NCI-H187 (cell line): ENCODE data around the gene IFI35.
"Not testable (repeated sequence)": the region's sequence is repeated elsewhere in the genome, so short reads cannot be mapped to it uniquely, and the experiment has no call there.

Experiments
- DNase-seq, 2 experiments: peaks; one replicate each; lab custom pipeline; 2025; lab: John Stamatoyannopoulos, UW

The IFI35 gene

DNA sequence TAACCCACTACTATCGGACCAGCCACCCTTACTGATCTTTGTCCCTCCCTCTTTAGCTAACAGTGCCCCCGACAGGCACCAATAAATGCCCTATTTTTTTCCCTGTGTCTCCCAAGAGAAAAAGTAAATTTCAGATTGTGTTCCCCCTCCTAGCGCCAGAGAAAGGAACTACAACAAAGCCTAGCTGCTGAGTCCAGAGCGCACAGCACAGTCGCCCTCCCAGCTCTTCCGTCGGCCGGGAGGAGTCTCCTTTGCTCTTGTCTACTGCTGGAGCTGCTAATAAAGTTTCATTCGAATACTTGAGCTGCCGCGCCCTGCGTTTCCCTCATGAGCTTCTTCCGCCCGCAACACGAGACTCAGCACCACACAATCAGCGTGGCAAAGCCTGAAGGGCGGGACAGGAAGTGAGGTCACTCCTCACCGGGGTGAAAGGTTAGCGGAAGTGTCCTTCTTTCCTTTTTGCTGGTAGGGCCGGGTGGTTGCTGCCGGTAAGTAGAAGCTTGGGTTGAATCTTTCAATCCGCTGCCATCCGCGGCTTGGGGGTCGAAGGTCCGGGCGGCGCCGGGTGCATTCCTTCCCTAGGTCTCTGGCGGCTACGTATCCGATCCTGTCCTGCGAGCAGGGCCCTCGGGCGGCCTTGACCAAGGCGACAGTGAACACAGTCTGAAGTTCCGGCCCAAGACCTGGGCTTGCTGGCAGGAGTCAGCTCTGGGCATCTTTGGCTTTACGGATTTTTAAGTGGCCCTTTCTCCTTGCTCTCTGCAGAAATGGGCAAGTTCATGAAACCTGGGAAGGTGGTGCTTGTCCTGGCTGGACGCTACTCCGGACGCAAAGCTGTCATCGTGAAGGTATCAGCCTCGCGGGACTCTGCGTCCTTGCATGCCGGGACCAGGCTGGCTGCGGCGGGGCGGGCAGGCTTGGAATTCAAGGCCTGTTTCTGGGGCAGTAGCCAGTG, 8.3 kb upstream of the IFI35 start, which contains the start of gene RPL27:
TSS of gene RPL27 (plus strand) at position 436 of the 955 bp plus-strand sequence. CDS start at position 768, 332 bp downstream.
- peak; percentile 96 to 98 for DNase-seq

DNA sequence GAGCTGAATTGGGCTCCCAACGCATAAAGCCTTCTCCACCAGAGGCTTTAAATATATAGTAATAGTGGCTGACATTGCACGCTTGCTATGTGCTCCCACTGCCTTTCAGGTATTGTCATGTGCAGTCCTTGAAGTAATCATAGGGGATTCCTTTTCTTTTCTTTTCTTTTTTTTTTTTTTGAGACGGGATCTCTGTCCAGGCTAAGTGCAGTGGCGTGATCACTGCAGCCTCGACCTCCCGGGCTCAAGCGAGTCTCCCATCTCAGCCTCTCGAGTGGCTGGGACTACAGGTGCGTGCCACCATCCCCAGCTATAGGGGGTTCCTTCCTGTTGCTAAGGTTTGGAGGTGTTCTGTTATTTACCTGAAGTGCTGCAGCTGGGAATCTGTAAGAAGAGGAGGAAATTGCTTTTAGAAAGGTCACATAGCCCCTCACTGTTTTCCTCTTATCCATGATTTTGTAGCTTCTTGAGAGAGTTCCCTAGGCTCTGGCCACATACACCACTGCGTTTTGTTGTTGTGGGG, 7.5 kb upstream of the IFI35 start:
- DNase-seq: no peak

DNA sequence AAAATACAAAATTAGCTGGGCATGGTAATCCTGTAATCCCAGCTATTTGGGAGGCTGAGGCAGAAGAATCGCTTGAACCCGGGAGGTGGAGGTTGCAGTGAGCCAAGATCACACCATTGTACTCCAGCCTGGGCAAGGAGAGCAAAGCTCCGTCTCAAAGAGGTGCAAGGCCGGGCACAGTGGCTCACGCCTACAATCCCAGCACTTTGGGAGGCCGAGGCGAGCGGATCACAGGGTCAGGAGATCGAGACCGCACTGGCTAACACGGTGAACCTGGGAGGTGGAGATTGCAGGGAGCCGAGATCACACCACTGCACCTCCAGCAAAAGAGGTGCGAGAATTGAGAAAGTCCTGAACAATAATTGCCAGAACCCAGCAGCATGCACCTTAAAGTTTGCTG, 5.7 kb upstream of the IFI35 start:
- not testable (repeated sequence) for DNase-seq

DNA sequence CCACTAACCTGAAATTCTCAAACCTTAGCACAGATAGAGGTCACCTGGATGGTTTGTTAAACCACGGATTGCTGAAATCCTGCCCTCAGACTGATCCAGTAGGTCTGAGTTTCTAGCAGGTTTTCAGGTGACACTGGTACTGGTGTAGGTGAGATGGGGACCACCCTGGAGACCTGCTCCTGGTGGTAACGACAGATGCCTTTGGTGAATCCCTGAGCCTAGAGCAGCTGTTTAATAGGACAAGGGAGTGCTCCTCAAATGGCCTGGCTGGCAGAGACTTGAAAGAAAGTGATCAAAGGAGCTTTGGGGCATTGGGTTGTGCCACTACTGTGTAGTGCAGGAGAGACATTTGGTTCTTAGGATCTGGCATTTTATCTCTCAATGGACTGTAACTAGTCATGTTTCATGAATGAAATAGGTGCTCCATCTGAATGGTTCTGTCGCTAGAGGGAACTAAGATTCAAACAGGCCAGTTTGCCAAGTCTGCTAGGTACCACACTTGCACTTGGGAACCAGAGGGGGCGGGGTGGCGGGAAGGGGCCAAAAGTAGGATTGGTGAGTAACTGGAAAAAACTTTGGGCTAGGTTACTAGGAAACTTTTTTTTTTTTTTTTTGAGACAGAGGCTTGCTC, 2.9 kb upstream of the IFI35 start:
- no peak for DNase-seq

DNA sequence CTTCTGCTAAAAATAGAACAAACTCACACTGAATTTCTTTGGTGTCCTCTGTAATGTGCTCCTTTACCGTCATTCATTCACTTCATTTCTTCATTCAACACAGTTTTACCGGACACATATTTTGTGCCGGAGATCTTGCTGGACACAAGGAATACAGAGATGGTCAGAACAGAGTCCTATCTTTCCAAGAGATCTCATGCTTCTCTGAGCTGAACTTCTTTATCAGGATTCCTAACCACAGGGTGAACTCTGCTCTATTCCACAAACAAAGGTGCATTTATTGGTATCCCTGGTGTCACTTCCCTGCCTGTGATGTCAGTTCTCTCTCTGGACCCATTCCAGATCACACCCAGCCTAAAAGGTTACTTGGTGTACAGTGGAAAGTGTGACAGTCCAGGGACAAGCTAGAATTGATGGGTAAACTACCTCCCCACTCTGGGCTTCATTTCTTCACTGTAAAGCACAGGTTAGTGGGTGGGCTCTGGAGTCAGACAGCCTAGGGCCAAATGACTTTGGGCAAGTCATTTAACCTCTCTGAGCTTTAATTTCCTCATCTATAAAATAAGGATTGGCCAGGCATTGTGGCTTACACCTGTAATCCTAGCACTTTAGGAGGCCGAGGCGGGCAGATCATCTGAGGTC, 4.2 kb downstream of the IFI35 start:
- no peak for DNase-seq

DNA sequence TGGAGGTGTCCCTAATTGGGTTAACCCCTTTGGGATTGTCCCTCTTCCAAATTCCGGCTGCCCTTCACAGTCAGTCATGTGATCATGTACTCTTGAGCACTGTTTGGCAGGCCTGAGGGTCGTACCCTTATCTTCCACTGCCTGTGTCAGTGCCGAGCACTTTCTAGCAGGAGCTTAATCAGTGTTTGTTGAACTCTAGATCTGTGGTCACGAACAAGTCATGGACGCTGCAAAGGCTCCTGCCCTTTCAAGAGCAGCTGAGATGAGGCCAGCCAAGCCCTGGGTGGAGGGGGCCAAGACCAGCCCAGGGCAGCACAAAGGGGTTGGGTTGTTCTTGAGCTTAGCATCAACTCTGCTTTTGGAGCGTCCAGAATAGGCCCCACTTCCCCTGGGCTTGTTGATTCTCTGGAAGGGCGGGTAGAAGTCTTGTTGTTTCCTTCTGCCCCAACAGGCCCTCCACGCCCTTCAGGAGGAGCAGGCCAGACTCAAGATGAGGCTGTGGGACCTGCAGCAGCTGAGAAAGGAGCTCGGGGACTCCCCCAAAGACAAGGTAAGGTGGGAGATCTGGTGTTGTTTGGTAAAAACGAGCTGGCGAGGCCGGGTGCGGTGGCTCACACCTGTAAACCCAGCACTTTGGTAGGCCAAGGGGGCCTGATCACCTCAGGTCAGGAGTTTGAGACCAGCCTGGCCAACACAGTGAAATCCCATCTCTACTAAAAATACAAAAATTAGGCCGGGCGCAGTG, 5.3 kb downstream of the IFI35 start:
- DNase-seq: no peak

DNA sequence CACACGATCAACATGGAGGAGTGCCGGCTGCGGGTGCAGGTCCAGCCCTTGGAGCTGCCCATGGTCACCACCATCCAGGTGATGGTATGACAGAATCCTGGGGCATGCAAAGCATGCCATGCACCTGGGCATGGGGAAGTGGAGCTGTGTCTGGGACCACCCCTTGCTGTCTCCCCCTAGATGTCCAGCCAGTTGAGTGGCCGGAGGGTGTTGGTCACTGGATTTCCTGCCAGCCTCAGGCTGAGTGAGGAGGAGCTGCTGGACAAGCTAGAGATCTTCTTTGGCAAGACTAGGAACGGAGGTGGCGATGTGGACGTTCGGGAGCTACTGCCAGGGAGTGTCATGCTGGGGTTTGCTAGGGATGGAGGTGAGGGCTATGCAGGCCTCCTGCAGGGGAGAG, 6.7 kb downstream of the IFI35 start:
- DNase-seq: no peak

DNA sequence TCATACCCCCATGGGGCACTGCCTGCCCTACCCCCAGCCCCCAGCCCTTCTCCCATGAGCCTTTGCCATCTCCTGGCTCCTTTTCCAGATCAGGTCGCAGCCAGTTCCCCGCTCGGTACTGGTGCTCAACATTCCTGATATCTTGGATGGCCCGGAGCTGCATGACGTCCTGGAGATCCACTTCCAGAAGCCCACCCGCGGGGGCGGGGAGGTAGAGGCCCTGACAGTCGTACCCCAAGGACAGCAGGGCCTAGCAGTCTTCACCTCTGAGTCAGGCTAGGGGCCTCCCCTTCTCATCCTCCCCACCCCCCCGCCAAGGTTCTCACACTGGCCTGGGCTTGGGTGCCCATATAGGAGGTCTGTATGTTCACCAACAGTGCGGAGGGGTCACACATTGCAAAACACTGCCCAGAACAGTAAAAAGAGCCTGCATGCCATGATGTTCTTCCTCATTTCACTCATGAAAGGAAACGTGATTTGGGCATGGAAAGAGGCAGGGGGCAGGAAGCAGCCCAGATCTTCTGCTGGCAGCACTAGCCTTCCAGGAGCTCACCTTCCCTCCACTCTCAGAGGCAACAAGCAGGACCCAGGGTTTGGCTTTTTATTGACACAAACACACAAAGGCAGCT, 7.5 kb downstream of the IFI35 start:
- DNase-seq: no peak

DNA sequence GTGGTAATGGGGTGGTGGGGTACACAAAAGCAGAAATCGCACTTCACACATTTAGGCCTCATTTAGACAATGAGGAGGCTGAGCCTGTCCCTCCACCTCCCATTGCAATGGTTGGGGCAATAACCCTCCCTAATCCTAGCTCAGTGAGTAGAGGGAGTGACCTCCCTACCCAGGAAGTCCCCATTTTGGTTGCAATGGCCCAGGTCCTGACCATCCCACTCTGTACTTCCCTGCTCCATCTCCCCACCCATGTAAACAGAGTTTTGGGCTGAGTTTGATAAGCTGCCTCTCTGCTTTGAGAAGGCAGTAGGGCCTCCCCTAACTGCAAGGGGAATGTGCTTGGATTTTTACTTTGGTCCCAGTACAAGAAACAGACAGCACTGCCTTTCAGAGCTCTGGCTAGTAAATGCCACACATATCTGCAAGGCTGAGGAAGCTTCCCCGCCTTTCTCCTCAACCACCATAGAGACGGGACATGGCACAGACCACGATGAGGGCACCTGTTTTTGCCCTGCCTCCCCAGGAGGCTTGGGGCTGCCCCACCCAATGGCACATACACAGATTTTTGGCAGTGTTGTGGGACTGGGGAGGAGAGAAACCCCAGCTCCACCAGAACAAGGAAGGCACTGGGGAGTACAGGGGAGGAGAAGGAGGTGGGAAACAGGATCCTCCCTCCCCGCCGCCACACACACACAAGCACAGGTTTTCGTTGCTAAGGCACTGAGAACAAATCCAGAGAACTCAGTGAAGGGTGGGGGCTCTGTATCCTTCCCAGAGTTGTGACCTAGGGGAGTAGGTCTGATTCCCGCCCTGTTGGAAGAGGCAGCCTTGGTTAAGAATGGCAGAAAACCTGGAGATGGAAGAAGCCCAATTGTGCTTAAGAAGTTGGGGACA, 8.3 kb downstream of the IFI35 start:
- DNase-seq: no peak

DNA sequence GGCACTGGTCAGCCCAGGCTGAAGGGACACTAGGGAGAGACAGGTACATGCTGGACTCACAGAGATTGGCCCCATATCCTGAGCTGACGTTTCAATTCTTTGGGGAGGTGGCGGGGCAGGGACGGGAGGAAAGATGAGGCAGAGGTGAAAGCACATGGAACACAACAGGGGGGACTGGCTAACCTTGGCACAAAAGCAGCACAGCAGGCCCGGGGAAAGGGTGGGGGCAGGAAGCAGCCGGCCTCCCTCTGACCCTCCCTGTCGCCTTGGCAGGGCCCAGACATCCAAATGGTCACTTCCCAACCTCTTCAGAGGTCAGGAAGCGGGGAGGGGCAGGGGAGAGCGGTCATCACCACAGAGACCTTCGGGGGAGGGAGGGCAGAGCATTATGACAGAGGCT, 9.0 kb downstream of the IFI35 start:
- no peak for DNase-seq

DNA sequence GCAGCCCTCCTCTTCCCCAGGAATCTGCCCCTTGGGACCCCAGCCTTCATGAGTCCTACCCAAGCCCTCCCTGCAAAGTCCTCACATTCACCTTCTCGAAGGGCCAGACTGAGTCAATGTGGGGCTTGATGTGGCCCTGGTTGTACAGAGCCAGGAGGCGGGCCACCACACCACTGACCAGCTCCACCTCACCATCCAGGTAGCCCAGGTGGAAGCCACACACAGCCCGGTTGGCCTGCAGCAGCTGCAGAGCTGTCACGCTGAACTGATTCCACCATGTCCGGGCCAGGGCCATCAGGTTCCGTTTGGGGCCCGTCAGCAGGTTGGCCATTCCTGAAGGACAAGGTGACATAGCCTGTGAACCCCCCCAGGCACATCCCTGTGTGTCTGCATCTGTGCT, 9.6 kb downstream of the IFI35 start:
- no peak for DNase-seq

DNA sequence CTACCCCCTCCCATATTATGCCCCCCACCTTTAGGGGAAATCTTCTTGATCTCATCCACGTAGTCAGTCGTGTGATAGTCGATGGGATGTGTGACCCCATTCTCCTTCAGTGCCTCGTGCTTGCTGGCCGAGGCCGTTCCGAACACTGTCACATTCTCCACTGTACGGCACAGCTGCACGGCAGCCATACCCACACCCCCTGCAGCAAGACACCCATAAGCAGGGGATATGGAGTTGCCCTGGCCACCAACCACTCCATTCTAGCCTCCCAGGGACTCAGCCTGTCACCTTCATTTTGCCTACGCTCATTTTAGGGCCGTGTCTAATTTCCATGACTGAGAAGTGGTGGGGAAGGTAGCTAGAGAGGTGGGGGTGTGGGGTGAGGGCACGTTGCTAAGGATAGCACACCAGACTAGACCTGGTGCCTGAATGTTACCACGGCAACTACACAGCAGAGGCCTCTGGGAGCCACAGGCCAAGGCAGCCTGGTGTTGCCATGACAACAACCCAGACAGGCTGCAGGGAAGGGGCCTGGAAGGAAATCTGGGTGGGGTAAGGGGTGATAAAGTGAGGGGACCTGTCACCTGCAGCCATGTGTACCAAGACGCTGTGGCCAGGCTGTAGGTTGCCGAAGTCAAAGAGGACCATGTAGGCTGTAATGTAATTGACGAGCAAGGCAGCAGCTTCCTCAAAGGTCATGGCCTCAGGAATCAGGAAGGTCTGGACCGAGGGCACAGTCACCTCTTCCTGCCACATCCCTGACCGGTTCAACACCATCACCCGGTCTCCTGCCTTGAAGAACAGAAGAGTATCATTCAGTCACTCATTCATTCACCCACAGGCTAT, 11.6 kb downstream of the IFI35 start:
- DNase-seq: no peak

DNA sequence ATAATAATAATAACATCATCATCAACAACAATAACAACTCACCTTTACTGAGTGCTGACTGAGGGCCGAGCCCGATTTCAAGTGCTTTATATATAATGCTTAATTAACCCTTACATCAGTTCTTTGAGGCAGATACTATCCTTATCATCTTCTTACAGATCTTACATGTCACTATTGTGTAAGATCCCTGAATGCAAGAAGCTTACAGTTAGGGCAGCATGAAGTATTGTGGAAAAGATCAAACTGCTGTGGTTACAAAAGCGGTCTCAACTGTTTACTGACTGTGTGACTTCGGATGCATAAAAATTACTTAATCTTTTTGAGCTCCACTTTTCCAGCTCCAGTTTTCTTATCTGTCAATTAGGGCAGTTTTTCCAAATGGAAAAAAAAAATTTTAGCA, 12.3 kb downstream of the IFI35 start:
- no peak for DNase-seq

DNA sequence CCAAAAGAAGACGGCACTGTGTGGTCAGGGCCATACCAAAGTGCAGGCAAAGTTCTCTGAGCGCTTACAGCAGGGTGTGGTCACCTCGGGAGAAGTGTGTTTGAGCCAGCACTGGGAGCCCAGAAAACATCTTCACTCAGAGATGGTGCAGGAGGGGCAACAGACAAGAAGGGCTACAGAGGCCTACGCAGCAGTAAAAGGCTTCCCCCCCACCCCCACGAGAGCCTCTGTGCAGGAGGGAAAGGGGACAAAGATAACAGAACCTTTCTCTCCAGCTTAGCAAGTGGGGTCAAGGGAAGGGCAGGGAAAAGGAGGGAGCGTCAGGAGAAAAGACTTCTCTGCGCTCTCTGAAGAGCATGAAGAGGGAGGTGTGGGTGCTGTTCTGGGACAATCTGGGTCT, 12.8 kb downstream of the IFI35 start:
- DNase-seq: no peak

DNA sequence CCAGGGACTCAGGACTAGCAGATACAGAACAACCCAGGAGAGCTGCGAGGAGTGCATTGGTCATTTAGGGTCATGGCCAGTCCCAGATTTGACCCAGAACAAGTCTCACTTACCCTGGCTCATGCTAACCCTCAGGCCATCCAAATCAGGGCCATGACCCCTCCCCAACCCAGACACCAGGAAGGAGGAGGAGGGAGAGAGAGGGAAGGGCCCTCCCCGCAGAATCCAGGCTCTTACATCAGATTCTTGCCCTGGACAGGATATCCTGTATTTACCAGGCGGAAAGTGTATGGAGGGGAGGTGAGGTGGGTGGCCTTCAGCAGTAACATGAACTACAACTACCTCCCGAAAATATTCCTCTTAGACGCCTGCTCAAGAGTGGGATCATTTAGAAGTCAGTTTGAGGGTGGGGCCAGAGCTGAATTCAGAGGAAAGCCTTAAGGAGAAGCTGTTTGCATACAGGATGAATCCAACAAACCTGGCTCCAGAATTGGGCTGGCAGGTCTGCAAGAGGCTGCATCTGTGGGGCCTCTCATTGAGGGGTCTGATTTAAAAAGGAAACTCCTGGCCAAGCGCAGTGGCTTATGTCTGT, 13.5 kb downstream of the IFI35 start:
- DNase-seq: no peak

DNA sequence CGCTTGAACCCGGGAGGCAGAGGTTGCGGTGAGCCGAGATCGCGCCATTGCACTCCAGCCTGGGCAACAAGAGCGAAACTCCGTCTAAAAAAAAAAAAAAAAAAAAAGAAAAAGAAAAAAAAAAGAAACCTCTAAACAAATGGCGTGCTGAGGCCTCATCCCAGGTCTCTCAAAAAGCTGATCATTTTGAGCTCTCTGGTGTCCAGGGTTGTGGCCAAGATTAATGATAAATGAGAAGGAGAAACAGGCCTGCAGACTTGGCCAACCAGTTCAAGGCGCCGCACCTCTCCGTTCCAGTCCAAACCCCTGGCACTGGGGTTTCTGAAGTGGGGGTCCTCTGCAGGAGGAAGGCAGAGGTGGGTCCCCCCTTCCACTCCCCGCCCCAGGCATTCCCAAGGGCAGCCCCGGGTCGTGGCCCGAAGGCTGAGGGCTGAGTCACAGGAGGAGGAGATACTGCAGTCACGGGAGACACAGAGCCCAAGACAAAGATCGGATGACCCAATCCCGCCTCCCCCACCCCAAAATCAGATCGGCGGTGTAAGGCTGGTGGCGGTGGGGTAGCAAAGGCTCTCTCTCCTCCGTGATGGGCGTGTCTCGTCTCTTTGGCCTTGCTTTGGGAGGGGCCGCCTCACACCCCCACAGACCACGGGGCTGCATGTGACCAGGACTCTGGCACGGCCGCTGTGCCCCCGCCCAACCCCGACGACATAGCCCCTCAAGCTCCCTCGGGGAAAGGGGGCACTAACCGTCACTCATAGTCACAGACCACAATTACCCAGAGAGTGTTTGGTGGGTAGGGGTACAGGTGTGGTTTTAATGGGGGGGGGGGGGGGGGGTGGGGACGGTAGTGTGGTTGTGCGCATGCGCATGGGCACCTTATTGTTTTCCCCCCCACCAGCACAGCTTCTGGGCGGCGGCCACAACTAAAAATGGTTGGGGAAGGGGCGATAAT, 14.5 kb downstream of the IFI35 start:
- DNase-seq: peak in 1 of 2 experiments; percentile 35

DNA sequence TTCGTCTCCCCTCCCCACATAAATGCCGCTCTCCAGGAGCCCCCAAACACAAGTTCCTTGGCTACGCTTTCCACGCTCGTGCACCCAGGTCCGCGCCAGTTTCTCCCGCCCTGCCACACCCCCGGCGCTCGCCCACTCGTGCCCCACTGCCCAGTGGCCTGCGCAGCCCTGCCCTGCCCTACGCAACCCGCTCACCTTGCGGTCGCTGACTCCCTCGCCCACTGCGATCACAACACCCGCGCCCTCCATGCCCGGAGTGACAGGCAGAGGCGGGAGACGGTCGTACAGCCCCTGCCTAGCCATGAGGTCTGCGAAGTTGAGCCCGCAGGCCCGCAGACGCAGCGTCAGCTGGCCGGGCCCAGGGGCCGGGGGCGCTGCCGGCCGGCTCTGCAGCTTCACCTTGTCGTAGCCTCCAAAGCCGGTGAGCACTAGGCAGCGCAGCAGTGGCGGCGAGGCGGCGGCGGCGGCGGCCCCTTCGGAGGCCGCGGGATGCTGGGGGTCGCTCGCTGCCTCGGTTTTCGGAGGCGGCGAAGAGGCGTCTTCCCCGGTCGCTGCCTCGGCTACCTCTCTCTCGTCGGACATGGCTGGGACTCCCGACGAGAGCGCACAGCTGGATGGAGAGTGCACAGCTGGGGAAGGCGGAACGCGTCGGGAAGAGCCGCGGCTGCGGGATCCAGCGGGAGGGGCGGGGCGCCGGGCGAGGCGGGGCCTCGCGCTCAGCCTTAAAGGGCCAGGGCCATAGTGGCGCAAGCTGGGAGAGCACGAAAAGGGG, 15.3 kb downstream of the IFI35 start, which contains the start of gene VAT1:
TSS of gene VAT1 (minus strand) at position 645 of the 772 bp plus-strand sequence. CDS start at position 582, 63 bp downstream.
- peak; percentile 43 to 73 for DNase-seq
